Cardiac muscle cell (in vitro differentiated cells and primary cell): ENCODE measurements around the gene LRBA. TPM values are rescaled to one million over a fixed set of nuclear protein-coding genes. Genes with fewer than 3 reads are reported as not detected.
A peak's percentile ranks its signal among the peaks of the same experiment; 100 is the strongest.
"Not testable (repeated sequence)": the region's sequence is repeated elsewhere in the genome, so short reads cannot be mapped to it uniquely, and the experiment has no call there.

ENCODE experiments used
- DNase-seq, 2 donors: peaks; one replicate each; pipeline versions ENCODE4 v3.0.0 to v3.0.0-alpha.2; 2010 to 2017; ENCODE audit warnings: low read depth in 1 of 2, low spot score in 1 of 2
- H3K27ac ChIP-seq: fragments of 200-600 bp; sonication (generic); 2 replicates; pipeline ENCODE4 v1.5.1; 2016
- H3K27me3 ChIP-seq: fragments of 200-600 bp; sonication (generic); 2 replicates; pipeline ENCODE4 v1.6.0; 2016; ENCODE audit warnings: control low read depth
- H3K36me3 ChIP-seq: fragments of 200-600 bp; sonication (generic); 2 replicates; pipeline ENCODE4 v1.5.1; 2016; ENCODE audit warnings: control low read depth
- H3K4me1 ChIP-seq: fragments of 200-600 bp; sonication (generic); 2 replicates; pipeline ENCODE4 v1.8.1; 2017; ENCODE audit warnings: low read depth, mild to moderate bottlenecking, mixed run types
- H3K4me3 ChIP-seq: fragments of 200-600 bp; sonication (generic); 2 replicates; pipeline ENCODE4 v1.5.1; 2016; ENCODE audit warnings: mild to moderate bottlenecking
- H3K9me3 ChIP-seq: fragments of 200-600 bp; sonication (generic); 2 replicates; pipeline ENCODE4 v1.5.1; 2017; ENCODE audit warnings: low read depth, mild to moderate bottlenecking, control low read depth
- CTCF ChIP-seq: IDR thresholded peaks from 2 replicates; pipeline ENCODE4 v1.5.1; 2012; ENCODE audit warnings: low read depth, mild to moderate bottlenecking, low read length
- polyA plus RNA-seq: library from polyadenylated mRNA; unstranded; fragments of >200 nt; fragmentation: Nextera tagmentation; extraction: Ambion mirVana; gene quantifications from 2 replicates; pipeline ENCODE4 v1.2.1, GENCODE V29; 2016
- total RNA-seq: library from RNA; depleted of rRNA; stranded (reverse); fragments of >200 nt; gene quantifications from 2 replicates; pipeline ENCODE4 v1.2.3, GENCODE V29; 2016

Gene LRBA
- total and polyA plus RNA-seq, 2 experiments from 2014 or later, result 17.7 to 58.8 TPM

- peak in 1 of 2 donors; percentile 16 for DNase-seq
- no peaks in the 10 kb centered on the region for H3K4me1 ChIP-seq
- H3K27ac ChIP-seq, result no peak overlapping the region
- H3K27me3 ChIP-seq, result no peaks in the 10 kb centered on the region
- H3K9me3 ChIP-seq, result no peaks in the 10 kb centered on the region
- H3K36me3 ChIP-seq, result no peaks in the 10 kb centered on the region
- H3K4me3 ChIP-seq, result no peak overlapping the region
- TF ChIP-seq CTCF, result no peak
Observed at GRCh38 chr4:150525321-150525868, 489.7 kb downstream of the LRBA start.

GRCh38 chr4:150518559-150518958 is 496.5 kb downstream of the LRBA start:
- DNase-seq, result peak in 1 of 2 donors; percentile 19
- no peak overlapping the region for H3K4me3 ChIP-seq
- H3K27ac ChIP-seq, result no peak overlapping the region
- no peaks in the 10 kb centered on the region for H3K4me1 ChIP-seq
- no peaks in the 10 kb centered on the region for H3K9me3 ChIP-seq
- no peak for TF ChIP-seq CTCF
- no peaks in the 10 kb centered on the region for H3K36me3 ChIP-seq
- no peaks in the 10 kb centered on the region for H3K27me3 ChIP-seq

- H3K4me3 ChIP-seq, result no peak overlapping the region
- no peaks in the 10 kb centered on the region for H3K4me1 ChIP-seq
- no peak for TF ChIP-seq CTCF
- H3K27me3 ChIP-seq, result no peaks in the 10 kb centered on the region
- H3K9me3 ChIP-seq, result no peaks in the 10 kb centered on the region
- DNase-seq, result no peak
- H3K36me3 ChIP-seq, result no peaks in the 10 kb centered on the region
- H3K27ac ChIP-seq, result no peak overlapping the region
Observed at GRCh38 chr4:150515135-150515534, 499.9 kb downstream of the LRBA start.

GRCh38 chr4:150514709-150515108 is 500.4 kb downstream of the LRBA start:
- TF ChIP-seq CTCF, result no peak
- H3K9me3 ChIP-seq, result no peaks in the 10 kb centered on the region
- H3K4me3 ChIP-seq, result no peak overlapping the region
- no peaks in the 10 kb centered on the region for H3K4me1 ChIP-seq
- no peaks in the 10 kb centered on the region for H3K36me3 ChIP-seq
- H3K27me3 ChIP-seq, result no peaks in the 10 kb centered on the region
- no peak overlapping the region for H3K27ac ChIP-seq
- DNase-seq, result no peak

- peak in 1 of 2 donors; percentile 88 for DNase-seq
- no peaks in the 10 kb centered on the region for H3K4me1 ChIP-seq
- no peak overlapping the region for H3K4me3 ChIP-seq
- no peaks in the 10 kb centered on the region for H3K9me3 ChIP-seq
- no peak overlapping the region for H3K27ac ChIP-seq
- H3K27me3 ChIP-seq, result no peaks in the 10 kb centered on the region
- H3K36me3 ChIP-seq, result no peaks in the 10 kb centered on the region
- no peak for TF ChIP-seq CTCF
Observed at GRCh38 chr4:150510176-150510865, 504.8 kb downstream of the LRBA start.

- not testable (repeated sequence) for H3K4me3 ChIP-seq, H3K9me3 ChIP-seq, H3K27ac ChIP-seq, H3K36me3 ChIP-seq, H3K27me3 ChIP-seq, DNase-seq, H3K4me1 ChIP-seq
Observed at GRCh38 chr4:150507656-150508055, 507.4 kb downstream of the LRBA start.
